Stimulated activated CD4-positive, alpha-beta T cell treated with anti-CD3 and anti-CD28 coated beads, Interleukin-15, amount 100 ng/mL, for 48 hours (primary cell): ENCODE results near the gene RPS21.

Experiments
- DNase-seq, 2 donors: peaks; one replicate each; pipeline ENCODE4 v3.0.0-alpha.2; 2020; ENCODE audit warnings: low read depth in 2 of 2

RPS21 gene

DNA sequence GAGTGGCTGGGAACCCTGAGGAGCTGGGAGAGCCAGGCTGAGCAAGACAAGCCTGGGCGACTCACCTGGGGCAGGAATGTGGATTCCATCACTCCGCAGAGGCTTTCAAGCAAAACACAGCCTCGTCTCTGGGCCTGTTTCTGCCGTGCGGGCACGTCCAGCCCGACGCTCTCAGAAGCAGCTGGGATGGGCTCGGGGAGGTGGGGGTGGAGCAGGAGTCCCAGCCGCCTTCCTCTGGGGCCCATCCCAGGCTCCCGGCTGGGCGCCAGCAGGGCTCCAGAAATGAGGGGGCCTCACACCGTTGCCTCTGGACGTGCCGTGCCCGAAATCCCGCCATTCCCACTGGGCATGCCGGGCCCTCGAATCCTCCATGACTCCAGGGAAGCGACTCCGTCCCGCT lies 8.7 kb upstream of the RPS21 start:
- no peak for DNase-seq

DNA sequence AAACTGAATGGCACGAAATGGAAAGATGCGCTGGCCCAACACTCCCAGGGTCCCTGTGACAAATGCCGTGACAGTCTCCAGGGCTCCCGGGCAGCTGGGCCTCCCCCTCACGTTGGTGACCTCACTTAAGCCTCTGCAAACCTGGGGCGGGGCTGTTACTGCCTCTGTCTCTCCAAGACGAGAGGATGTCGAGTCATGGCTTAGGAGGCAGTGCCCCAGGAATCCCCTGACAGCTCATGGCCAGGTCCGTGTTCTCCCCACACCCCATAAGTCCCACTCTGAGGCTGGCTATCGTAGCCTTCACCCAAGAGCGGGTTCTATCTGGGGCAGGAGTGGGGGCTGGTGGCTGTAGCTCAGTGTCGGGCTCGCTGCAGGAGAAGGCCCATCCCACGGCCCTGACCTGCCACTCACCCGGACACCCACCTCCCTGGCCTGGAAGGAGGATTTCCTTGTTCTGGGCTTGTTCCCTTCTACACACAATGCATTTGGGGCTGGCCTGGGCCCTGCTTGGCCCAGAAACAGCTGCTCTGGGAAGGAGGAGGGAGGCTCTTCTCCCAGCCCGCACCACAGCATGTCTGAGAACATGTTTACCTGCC lies 5.6 kb upstream of the RPS21 start:
- no peak for DNase-seq

DNA sequence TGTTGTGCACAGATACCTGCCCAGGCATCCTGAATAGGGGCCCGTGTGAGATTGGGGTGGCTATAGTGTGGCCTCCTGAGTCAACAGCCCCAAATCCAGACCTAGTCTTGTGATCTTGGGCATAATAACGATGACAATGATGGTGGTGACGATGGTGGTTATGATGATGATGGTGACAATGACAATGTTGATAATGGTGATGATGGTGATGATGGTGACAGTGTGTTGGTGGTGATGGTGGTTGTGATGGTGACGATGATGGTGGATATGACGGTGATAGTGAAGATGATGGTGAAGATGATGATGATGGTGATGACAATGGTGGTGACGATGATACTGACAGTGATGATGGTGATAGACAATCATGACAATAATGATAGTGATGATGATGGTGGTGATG lies 5.1 kb upstream of the RPS21 start:
- no peak for DNase-seq

DNA sequence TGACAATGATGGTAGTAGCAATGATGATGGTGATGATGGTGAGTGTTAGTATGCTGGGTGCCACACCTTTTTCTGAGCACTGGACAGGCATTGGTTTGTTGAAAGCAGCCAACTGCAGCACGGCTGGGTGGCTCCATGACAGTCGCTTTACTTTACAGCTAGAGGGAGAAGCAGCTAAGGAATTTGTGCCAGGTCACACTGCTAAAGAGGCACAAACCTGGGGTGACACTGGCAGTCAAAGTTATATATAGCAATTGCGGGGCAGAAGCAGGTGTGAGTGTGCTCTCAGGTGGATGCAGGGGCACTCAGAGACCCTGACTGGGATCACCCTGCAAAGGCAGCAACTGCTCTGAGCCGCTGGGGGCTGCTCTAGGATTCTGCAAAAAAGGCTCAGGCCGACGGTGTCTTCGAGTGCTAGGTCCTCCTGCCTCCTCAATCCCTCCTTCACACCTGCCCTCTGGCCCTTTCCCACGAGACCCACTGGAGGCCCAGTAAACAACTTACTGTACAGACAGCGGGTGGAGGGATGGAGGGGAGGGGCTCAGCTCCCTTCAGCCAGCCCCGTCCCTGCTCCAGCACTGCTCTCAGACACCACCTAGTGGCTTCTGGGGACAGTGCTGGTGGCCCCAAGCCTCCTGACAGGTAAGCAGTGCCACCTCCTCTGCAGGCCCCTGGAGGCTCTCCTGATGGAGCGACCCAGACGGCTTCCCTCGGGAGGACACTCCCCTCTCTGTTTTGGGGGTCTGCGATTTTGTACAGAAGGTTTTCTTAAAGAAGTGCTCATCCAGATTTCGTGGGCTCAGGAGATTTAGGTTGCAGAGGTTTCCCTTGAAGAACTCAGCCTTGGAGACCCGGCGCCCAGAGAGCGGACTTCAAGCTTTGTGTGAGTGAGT lies 4.4 kb upstream of the RPS21 start:
- peak; percentile 62 to 75 for DNase-seq

DNA sequence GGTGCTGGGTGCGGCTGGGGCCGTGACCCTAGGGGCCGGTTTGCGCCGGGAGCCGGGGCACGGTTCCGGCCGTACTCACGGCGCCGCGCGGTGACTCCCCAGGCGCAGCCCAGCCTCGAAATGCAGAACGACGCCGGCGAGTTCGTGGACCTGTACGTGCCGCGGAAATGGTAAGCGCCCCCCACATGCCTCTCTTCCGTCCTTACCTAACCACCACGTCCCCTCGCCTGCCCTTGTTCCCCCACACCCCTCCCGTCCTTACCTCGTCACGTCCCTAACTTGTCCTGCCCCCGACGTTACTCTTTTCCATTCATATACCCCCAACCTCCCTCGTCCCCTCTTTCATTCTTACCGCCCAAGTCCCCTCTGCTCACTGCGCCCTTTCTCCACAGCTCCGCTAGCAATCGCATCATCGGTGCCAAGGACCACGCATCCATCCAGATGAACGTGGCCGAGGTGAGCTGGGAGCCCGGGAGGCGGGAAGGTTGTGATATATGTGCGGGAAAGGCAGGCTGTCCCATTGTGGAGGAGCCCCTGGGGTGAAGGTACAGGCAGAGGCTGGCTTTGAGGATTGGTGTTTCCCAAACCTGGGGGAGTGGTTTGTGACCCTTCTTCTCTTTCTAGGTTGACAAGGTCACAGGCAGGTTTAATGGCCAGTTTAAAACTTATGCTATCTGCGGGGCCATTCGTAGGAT lies 463 bp downstream of the RPS21 start:
- no peak for DNase-seq

DNA sequence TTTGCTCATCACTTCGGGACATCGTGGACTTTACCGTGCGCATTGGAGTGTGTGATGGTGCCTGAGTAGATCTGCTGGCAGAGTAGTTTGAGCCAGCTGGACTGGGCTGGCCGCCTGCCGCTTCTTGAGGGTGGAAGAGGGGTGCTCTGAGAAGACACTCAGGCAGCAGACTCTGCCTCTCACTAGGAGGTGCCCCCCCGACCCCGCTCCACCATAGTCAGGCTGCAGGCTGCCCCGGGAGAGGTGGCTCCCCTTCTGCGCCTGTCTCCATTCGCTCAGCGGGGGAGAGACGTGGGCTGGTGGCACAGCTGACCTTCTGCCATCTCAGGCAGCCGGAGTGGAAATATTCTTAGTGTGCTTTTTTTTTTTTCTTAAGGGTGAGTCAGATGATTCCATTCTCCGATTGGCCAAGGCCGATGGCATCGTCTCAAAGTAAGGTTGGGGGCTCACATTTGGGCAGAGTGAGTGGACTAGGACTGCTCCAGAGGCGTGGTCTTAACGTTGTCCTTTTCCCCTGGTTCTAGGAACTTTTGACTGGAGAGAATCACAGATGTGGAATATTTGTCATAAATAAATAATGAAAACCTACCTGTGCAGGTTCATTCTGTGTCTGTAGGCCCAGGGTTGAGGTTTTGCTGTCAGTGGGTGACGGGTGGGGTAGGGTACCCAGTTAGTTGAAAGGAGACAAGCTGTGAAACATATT lies 1.2 kb downstream of the RPS21 start:
- DNase-seq = no peak

DNA sequence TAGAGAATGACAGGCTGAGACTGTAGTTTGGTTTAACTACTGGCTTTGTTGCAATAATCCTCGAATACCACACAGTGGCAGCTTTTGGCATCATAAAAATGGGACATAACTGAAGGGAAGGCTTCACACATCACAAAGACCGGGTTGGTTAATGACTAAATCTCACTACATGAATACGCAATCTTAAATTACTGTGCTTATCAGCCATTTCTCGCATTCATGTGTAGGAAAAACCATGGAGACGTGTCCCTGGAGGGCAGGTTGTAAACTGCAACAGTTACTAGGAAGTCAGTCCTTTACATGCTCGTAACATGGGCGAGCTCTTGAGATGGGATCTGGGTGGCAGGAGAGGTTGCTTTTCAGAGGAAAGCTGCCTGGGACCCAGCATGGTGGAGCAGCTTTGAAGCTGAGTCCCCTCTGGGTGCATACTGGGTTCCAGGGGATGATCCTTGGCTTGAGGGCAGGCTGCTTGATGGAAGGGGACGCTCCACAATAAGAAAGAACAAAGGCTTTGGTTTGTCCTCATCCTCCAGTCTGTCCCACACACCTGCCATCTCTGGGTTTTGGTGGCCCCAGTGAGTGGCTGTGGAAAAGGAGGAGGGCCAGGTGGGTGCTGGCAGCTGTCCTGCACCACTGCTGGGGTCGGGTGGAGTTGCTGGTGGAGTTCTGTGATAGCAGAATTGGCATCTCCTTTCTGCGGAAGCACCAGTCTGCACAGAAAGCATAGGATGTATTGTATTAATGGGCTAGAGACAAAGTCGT lies 2.1 kb downstream of the RPS21 start:
- DNase-seq = no peak

DNA sequence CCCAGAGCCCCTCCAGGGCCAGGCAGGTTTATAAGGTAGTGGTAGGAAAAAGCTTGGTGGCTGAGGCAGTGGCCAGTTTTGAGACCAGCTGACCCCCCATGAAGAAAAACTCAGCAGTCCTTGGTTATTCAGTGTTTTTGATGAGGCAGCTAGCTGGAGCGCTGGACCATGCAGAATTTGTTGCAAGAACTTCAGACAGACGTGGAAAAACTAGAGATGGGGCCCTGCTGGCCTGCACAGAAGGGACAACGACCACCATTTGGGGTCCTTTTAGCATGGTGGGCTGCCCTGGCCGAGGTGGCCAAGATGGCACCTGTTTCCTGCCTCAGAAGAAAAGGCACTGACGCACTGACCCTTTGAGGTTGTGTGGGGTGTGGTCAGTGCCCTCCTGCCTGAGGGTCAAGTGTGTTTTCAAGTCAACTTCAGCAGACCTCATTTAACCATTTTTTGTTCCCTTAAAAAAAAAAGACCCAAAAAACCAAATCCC lies 2.7 kb downstream of the RPS21 start:
- DNase-seq = no peak

DNA sequence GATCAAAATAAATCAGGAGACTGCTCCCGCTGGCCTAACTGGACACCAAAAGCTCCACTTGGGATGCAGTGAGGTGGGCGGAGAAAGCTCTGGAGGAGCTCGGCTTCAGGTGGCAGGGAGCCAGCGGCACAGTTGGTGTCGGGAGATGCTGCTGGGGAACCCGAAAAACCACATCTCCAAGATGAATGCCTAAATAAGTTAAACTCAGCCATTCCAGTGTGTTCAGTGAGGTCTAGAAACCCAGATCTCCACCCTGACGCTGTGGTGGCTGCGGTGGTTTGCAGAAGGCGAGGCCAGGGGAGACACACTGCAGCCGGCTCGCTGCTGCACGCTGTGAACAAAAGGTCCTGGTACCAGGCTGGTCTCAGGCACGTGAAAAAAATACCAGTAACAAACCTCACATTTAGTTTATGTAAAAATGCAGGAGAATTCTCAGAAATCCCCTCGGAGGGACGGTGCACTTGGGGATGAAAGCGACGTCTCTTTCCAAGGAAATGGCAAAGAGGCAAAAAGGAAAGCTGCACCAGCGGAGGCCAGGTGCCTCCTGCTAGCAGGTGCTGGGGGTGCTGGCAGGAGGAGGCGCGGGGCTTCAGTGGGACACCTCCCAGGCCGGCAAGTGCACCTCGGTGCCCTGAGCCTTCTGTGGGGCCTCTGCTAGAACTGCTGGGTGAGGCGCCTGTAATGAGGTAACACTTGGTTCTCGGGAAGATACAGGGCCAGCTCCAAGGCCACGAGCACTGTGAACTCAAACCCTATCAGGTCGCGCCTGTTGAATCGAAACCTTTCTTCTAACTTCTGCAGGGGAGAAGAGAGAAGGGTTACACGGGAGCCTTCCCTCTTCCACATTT lies 3.6 kb downstream of the RPS21 start:
- DNase-seq = no peak

DNA sequence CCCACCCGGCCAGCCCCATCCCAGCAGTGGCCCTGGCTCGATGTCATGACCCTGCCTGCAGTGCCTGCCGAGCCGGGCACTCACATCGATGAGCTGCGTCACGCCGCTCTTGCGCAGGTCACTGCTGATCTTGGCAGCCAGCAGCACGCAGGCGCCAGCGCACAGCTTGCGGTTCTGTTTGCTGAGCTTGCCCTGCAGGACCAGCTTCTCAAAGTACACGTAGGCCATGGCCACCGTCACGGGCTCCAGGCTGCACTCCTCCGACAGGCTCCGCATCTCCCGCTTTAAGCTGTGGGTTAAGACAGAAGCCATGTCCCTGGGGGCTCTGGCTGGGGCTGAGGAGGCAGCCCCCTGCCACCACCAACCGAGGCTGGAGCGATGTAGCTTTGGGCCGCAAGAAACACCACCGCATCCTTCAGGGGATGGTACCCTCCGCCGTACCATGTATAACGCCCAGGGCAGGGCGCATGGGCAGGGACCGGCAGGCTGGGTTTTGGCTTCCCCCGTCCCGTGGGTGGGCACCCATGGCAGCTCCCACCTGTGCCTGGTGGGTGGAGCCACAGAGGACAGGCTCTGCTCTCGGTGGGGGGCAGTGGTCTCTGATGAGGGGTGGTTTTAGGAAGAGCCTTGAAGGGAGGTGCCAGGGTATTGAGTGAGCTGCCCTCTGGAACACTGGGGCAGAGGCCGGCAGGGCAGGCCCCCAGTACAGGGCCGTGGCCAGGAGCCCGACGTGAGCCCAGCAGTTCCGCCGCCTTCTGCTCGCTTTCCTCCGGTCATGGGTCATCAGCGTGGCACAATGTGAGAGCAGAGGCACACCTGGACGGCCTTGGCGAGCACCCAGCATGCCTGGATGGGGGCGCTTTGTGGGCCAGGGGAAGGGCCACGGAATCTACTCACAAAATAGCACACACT lies 4.5 kb downstream of the RPS21 start:
- no peak for DNase-seq

DNA sequence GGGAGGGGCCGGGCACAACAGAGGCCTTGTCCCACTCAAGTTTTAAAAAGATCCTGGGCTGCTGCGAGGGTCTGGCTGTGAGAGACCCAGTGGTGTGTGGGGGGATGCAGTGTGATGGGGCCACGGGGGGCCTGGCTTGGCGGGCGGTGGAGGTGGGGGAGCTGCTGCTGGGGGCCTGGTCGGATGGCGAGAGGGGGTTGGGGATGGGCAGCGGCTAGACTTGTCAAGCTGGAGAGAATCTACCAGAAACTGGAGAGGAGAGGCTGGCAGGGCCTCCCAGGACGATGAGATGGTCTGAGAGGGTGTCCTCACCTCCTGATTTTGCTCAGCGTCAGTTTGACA lies 5.1 kb downstream of the RPS21 start:
- no peak for DNase-seq

DNA sequence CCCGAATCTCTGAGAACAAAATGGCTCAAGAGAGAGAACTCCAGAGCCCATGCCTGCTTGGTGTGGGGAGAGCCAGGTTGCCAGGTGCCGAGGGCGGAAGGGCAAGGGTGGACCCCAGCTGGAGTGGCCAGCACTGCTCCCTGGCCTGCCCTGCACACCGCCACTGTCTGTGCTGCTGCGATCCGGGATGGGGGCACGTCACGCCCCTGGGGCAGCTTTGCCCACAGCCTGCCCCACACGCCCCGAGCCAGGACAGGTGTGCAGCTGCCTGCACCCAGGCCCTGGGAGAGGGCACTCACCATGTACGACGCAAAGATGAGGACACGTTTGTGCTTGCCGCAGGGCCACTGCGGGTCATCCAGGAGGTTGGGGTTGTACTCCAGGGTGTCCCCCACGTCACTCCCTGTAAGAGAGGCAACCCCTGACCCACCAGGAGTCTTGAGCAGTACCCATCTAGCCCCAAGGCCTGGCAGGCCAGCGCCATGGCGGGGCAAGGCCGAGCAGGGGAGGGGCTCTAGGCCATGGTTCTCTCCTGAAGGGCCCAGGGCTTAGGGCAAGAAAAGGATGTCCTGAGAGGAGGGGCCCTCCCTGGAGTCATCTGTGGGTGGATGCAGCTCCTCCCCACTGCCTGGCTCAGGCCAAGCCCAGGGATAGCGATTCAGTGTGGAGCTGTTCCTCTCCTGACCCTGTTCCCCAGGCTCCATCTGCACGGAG lies 5.9 kb downstream of the RPS21 start:
- DNase-seq = no peak

DNA sequence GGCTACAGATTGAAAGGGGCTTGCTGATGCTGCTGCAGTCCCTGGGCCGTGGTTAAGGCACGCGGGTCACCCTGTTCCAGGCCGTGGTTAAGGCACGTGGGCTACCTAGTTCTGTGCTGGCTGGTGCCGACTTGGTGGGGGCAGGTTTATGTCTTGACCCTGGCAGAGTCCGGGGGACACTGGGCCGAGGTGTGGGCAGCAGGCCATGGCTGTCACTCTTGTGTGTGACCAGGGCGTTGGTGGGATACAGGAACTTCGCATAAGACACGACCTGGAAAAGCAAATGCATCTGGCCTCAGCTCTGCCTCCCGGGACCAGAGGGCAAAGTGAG lies 6.4 kb downstream of the RPS21 start:
- no peak for DNase-seq

DNA sequence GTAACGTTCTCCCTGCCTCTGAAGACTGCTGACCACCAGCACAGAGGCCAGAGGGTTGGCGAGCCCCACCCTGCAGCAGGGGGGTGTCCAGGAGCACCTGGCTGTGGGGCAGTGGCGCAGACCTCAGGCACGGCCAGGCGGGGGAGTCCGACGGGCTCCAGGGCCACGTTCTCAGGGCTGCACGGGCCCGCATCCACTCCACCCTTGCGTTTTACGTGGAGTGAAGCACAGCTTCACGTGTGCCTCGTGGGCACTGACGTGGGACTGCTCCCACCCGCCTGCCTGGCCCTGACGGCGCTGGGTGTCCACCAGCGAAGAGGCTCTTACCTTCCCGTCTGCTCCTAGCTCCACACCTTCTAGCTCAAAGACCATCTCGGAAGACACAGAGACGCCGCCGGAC lies 6.9 kb downstream of the RPS21 start:
- no peak for DNase-seq

DNA sequence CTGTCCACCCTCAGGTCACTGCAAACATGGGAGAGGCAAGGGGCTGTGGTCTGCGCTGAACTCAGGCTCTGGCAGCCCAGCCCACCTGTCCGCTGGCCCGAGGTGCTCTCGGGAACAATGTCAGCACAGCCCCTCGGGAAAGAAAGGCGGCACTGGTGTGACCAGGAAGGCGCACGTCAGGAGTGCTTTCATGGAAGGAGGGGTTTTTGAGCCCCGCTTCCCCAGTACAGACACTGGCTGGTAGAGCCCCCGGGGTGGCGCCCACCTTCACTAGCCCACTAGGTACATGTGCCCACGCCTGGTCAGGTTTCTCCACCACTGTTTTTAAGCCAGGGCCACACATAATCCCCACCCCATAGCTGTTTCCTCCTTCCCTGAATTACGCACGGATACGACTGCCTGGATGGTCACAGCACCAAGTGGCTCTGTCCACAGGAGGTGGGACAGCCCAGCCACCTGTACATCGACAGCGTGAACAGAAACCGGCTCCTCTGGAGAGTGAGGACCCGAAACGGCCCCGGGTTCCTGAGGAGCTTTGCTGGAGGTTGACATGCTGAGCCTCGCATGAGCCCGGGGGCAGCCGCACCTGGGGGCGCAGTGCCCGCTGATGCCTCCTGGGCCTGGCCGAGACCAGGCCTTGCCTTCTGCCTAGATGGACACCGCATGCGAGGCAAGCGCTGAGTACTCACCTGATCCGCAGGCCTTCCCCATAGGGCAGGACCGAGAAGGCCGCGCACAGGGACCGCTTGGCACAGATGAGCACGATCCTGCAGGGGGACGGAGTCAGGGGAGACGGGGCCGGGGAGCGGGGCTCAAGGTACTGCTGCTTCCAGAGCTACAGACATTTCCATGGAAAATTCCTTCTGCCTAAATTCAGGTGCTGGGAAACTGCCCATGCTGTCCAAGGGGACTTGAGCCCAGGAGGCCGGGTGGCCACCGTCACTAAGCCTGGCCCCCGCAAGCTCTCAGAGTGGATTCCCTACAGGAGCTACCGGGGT lies 7.6 kb downstream of the RPS21 start:
- DNase-seq = no peak

DNA sequence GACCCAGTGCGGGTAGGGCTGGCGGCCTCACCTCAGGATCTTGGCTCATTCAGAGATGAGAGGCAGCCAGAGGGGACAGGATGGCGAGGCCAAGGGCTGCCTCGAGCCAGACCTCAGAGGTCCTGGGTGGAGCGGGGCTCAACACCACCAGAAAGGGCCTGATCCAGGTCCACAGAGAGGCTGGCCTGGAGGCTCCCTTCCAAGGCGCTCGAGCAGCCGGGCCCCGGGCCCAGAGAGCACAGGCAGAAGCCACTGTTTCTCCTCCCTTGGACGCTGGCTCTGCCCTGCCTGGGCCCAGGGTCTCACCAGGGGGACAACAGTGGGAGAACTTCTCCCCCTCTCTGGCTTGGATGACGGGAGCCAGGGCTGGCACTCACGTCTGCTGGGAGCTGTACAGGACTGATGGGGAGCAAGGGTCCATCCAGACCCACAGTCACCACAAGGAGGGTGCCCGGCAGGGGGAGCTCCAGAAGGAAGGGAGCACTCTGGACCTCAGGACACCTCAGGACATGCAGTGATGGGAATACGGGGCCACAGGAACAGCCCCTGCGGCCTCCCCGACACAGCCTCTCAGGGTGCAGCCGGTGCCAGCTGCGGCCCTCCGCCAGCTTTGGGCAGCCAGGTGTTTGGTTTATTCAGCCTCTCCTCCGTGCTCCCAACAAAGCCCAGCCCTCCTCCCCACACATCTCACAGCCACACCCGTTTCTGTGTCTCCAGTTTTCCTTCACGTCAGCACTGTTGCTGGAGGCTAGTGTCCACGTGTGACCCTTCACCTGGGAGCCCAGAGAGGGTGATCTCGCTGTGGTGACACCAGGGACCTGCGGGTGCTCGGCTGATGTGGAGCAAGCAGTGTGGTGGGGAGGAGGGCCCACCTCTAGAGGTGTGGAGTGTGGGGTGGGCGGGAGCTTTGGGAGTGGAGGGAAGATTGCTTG lies 8.7 kb downstream of the RPS21 start:
- DNase-seq = no peak
